GM13976 (cell line): ENCODE results near the gene CALR3.

Experiments used
- DNase-seq: peaks from one replicate; pipeline ENCODE4 v3.0.0; 2012; ENCODE audit warnings: low spot score
- in situ Hi-C: fragments of 300-500 bp; cut with MboI; formaldehyde crosslinking; loops from one replicate; pipeline ENCODE4 v1.12.0; 2022; ENCODE audit warnings: low sequenced_read_pairs, mixed read lengths, inconsistent platforms; ENCODE audit not compliant: unreplicated experiment
- TF ChIP-seq, protein P1 (sequence below): IDR thresholded peaks from 2 replicates; pipeline ENCODE4 v1.5.1; 2012; ENCODE audit warnings: borderline replicate concordance, mild to moderate bottlenecking; ENCODE audit not compliant: insufficient read depth; ENCODE audit errors: extremely low read depth, missing control alignments, control extremely low read depth

CALR3 gene

GRCh38 chr19:16524991-16525734 is 29.2 kb upstream of the CALR3 start:
- TF ChIP-seq, protein P1, sequence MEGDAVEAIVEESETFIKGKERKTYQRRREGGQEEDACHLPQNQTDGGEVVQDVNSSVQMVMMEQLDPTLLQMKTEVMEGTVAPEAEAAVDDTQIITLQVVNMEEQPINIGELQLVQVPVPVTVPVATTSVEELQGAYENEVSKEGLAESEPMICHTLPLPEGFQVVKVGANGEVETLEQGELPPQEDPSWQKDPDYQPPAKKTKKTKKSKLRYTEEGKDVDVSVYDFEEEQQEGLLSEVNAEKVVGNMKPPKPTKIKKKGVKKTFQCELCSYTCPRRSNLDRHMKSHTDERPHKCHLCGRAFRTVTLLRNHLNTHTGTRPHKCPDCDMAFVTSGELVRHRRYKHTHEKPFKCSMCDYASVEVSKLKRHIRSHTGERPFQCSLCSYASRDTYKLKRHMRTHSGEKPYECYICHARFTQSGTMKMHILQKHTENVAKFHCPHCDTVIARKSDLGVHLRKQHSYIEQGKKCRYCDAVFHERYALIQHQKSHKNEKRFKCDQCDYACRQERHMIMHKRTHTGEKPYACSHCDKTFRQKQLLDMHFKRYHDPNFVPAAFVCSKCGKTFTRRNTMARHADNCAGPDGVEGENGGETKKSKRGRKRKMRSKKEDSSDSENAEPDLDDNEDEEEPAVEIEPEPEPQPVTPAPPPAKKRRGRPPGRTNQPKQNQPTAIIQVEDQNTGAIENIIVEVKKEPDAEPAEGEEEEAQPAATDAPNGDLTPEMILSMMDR: no peak
- in situ Hi-C loops: no loop called here
- DNase-seq: no peak

DNA sequence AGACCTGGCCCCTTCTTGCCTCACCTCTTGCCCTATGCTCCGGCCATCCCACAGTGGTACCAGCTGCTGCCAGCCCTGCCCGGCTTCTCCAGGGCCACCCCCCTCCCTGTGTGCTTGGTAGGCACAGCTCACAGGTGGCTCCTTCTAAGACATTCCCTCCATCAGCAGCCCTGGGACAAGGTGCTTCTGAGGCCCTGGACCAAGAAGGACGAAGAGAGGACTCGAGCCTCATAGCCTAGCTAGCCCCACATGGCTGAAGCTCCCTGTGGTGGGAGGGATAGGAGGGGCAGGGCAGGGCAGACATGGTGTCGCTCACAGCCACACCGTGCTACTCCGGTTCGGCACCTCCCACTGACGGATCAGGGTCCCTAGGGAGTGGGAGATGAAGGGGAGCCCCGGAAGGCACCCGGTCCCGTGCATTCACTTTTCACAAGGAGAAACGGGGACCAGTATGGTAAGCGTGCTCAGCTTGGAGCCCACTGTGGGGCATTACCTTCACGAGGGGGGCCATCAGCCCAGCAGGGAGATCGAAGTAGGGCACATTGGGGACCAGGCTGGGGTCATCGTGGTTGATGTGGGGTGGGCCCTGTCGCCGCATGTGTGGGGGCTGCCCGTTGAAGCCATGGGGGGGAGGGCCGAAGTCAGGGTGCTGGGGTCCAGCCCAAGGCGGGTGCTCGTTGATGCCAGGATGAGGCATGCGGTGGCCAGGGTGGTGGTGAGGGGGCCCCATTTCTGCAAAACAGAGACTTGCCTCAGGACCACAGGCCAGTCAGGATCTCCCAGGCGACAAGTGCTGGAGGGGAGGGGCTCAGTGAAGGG is 26.8 kb upstream of the CALR3 start:
- TF ChIP-seq, protein P1: no peak
- DNase-seq: no peak
- in situ Hi-C loops: no loop called here

- in situ Hi-C loops: no loop called here
- DNase-seq: no peak
- TF ChIP-seq, protein P1: no peak
Observed at GRCh38 chr19:16521715-16522289, 25.8 kb upstream of the CALR3 start.

DNA sequence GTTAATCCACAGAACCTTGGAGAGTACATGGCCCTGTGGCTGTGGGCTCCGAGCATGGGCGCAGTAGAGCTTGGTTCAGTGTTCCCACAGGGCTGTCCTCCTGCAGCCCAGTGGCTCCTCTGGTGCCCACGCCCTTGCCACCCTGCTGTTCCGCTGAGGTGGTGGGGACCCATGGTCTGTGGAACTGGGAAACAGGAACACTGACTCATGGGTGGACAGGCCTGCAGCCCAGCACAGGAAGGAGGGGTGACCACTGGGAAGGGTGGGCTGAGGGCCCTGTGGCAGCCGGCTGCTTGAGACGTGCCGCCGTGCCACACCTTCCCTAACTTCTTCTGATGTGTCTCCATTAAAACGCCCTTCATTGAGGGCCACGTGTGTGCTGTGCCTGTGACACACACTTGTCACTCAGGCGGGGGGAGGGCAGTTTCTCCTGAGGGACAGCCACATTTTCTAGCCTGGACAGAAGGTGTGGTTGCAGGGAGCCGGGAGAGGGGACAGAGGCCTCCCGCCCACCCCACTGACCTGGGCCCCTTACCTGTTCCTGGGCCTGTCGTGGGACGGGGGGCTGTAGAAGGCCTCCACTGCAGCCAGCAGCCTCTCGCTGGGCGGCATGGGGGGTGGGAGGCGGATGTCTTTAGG is 25.1 kb upstream of the CALR3 start:
- in situ Hi-C loops: no loop called here
- DNase-seq: no peak
- TF ChIP-seq, protein P1: no peak

DNA sequence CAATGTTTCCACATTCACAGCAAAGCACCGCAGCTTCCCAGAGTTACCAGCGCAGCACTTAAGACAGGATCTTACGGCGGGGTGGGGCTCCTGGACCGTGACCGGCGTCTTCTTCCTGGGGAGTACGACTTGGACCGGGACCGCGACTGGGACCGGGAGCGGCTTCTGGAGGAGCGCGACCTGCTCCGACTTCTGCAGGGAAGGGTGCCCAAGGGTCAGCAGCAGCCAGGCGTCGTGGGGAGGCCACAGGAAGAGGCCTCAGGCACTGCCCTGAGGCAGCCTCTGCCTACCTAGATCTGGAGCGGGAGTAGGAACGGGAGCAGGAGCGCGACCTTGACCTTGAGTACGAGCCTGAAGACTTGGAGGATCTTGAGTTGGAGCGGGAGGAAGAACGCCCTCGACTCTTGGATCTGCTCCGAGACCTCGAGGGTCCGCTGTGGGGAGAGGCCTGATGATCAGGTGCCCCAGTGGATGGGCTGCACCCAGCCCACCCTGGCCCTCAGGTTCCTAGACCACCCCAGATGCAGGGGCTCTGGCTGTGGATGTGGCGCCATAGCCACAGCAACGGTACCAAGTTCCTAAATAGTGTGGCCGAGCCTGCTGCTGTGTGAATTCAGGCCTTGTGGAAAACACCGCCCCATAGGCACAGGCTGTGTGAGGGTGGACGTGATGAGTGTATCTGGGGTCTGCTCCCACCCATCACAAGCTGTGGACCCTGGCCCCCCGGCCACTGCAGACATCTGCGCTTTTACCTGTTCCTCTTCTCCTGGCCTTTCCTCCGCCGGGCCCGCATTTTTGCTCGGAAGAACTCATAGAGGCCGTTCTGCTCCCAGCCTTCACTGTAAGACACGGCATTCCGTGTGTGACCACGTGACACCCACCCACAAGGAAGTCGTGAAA is 24.4 kb upstream of the CALR3 start:
- DNase-seq: no peak
- TF ChIP-seq, protein P1: no peak
- in situ Hi-C loops: no loop called here
